Kidney (tissue), 14 donors: Measurements from ENCODE around the gene CASKIN2. TPM values are rescaled to one million over a fixed set of nuclear protein-coding genes. Genes with fewer than 3 reads are reported as not detected.

ENCODE experiments used
- DNase-seq, 5 donors: peaks; one replicate each; pipeline ENCODE4 v3.0.0-alpha.2; 2013 to 2020
- FAIRE-seq: peaks from 2 replicates; lab custom pipeline; 2012; peaks lifted over from hg19 to GRCh38; lab: Jason Lieb, UNC
- H3K27ac ChIP-seq, 2 donors: one replicate each; pipeline ENCODE4 v1.7.0; 2013; ENCODE audit warnings: low read depth in 2 of 2, low read length in 2 of 2, inconsistent platforms in 1 of 2
- H3K27me3 ChIP-seq: one replicate; pipeline ENCODE4 v1.7.1; 2013; ENCODE audit warnings: low read length, inconsistent platforms; ENCODE audit not compliant: control insufficient read depth, insufficient read depth
- H3K36me3 ChIP-seq, 3 donors: one replicate each; pipeline versions ENCODE4 v1.7.0 to v1.7.1; 2013; ENCODE audit warnings: low read length in 3 of 3, control low read depth in 1 of 3, inconsistent platforms in 1 of 3; ENCODE audit not compliant: insufficient read depth in 3 of 3, control insufficient read depth in 2 of 3
- H3K4me1 ChIP-seq, 3 donors: one replicate each; pipeline versions ENCODE4 v1.7.0 to v1.7.1; 2013; ENCODE audit warnings: low read length in 3 of 3, inconsistent platforms in 1 of 3, low read depth in 1 of 3; ENCODE audit not compliant: control insufficient read depth in 2 of 3, insufficient read depth in 2 of 3
- H3K4me3 ChIP-seq, 3 donors: one replicate each; pipeline versions ENCODE4 v1.7.0 to v1.8.1; 2013; ENCODE audit warnings: low read length in 3 of 3, control low read depth in 1 of 3, inconsistent platforms in 1 of 3
- H3K9ac ChIP-seq, 3 donors: one replicate each; pipeline versions ENCODE4 v1.7.0 to v1.7.1; 2013; ENCODE audit warnings: low read length in 3 of 3, control low read depth in 1 of 3, inconsistent platforms in 1 of 3
- H3K9me3 ChIP-seq, 3 donors: one replicate each; pipeline versions ENCODE4 v1.7.0 to v1.7.1; 2013; ENCODE audit warnings: low read length in 3 of 3, control low read depth in 1 of 3, inconsistent platforms in 1 of 3; ENCODE audit not compliant: control insufficient read depth in 2 of 3, insufficient read depth in 1 of 3
- intact Hi-C: fragments of 100-400 bp; cut with DNase I; formaldehyde crosslinking; loops from one replicate; pipeline ENCODE4 v1.11.1; 2022
- polyA plus RNA-seq: library from polyadenylated mRNA; stranded (reverse); fragments of 350-450 nt; fragmentation: Illumina TruSeq; extraction: RNeasy Lipid Tissue Mini Kit (QIAGEN cat#74804); gene quantifications from one replicate; pipeline ENCODE4 v1.2.3, GENCODE V29; 2014; ENCODE audit warnings: low read depth, low replicate concordance; ENCODE audit not compliant: insufficient read depth
- total RNA-seq: library from RNA; stranded (reverse); fragmentation: NEBNext Ultra II Directional; extraction: Animal tissue kit (Norgen Biotek cat#: 25700); gene quantifications from one replicate; pipeline ENCODE4 v1.2.1, GENCODE V29; 2021
- TF ChIP-seq, protein P1 (sequence below): IDR thresholded peaks from 3 replicates; pipeline ENCODE4 v1.5.1; 2012; ENCODE audit warnings: mild to moderate bottlenecking, moderate library complexity, borderline replicate concordance; ENCODE audit not compliant: insufficient read depth; ENCODE audit errors: extremely low read depth
- donor health status: control.
- donor health status: control.
- donor health status: control.
- donor health status: control.
- donor health status: control.
- donor health status: DM: yes; HTN: yes; CAD: no.
- donor health status: Normal renal cell carcinoma (clear cell type).

CASKIN2 gene
- total and polyA plus RNA-seq, 2 donors from 2014 or later, result 25.0 to 98.6 TPM

DNA sequence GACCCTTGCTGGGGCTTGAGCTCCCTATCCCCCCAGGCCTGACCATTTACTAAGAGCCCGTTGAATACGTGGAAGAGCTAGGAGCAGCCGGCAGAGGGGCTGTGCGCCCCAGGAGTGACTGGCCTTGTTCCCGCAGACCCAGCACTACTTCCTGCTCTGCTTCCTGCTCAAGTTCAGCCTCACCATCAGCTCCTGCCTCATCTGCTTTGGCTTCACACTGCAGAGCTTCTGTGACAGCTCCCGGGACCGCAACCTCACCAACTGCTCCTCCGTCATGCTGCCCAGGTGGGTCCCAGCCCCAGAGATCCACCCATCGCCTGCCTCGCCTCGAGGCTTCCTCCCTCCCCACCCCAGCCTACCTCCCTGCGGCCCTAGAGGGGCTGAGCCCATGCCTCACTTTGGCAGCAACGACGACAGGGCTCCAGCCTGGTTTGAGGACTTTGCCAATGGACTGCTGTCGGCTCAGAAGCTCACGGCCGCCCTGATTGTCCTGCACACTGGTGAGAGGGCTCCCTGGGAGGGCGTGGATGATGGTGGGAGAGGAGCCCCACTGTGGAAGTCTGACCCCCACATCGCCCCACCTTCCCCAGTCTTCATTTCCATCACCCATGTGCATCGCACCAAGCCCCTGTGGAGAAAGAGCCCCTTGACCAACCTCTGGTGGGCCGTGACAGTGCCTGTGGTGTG lies 17.2 kb downstream of the CASKIN2 start:
- Histone ChIP-seq H3K36me3 (peaks cover 0 to 53% (median 17%) of the 10 kb centered on the region in 3 donors), H3K27ac (peak overlapping the region; percentile 9 to 15), H3K27me3 (no peaks in the 10 kb centered on the region), H3K4me3 (no peak overlapping the region), H3K9me3 (no peaks in the 10 kb centered on the region), H3K4me1 (peaks cover 0 to 25% (median 0%) of the 10 kb centered on the region in 3 donors), H3K9ac (no peak overlapping the region)
- intact Hi-C loops, result no loop called here
- no peak for FAIRE-seq
- TF ChIP-seq, protein P1, sequence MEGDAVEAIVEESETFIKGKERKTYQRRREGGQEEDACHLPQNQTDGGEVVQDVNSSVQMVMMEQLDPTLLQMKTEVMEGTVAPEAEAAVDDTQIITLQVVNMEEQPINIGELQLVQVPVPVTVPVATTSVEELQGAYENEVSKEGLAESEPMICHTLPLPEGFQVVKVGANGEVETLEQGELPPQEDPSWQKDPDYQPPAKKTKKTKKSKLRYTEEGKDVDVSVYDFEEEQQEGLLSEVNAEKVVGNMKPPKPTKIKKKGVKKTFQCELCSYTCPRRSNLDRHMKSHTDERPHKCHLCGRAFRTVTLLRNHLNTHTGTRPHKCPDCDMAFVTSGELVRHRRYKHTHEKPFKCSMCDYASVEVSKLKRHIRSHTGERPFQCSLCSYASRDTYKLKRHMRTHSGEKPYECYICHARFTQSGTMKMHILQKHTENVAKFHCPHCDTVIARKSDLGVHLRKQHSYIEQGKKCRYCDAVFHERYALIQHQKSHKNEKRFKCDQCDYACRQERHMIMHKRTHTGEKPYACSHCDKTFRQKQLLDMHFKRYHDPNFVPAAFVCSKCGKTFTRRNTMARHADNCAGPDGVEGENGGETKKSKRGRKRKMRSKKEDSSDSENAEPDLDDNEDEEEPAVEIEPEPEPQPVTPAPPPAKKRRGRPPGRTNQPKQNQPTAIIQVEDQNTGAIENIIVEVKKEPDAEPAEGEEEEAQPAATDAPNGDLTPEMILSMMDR, result no peak
- DNase-seq, result no peak

- no peak overlapping the region for H3K27ac ChIP-seq
- no peaks in the 10 kb centered on the region for H3K27me3 ChIP-seq
- H3K4me1 ChIP-seq, result peaks cover 0 to 21% (median under 1%) of the 10 kb centered on the region in 3 donors
- TF ChIP-seq, protein P1, result no peak
- intact Hi-C loops, result no loop called here
- DNase-seq, result no peak
- FAIRE-seq, result no peak
- H3K9me3 ChIP-seq, result no peaks in the 10 kb centered on the region
- no peak overlapping the region for H3K4me3 ChIP-seq
- H3K9ac ChIP-seq, result no peak overlapping the region
- peaks cover 0 to 59% (median 19%) of the 10 kb centered on the region in 3 donors for H3K36me3 ChIP-seq
Measured at GRCh38 chr17:75496005-75496404, 19.3 kb downstream of the CASKIN2 start.

- DNase-seq, result no peak
- H3K27me3 ChIP-seq, result no peaks in the 10 kb centered on the region
- intact Hi-C loops, result no loop called here
- H3K36me3 ChIP-seq, result peaks cover 0 to 45% (median 19%) of the 10 kb centered on the region in 3 donors
- peaks cover 0 to 22% (median 10%) of the 10 kb centered on the region in 3 donors for H3K4me1 ChIP-seq
- H3K9me3 ChIP-seq, result no peaks in the 10 kb centered on the region
- no peak overlapping the region for H3K9ac ChIP-seq
- H3K27ac ChIP-seq, result no peak overlapping the region
- no peak for FAIRE-seq
- TF ChIP-seq, protein P1, result no peak
- H3K4me3 ChIP-seq, result no peak overlapping the region
Measured at GRCh38 chr17:75494326-75494877, 20.9 kb downstream of the CASKIN2 start.
